ENCODE measurements around the gene PLB1. TPM values are rescaled to one million over a fixed set of nuclear protein-coding genes. Genes with fewer than 3 reads are reported as not detected.

Gene PLB1
- total and polyA plus RNA-seq, 2 experiments from 2014 or later: 0.11 to 0.44 TPM

- no peaks in the 10 kb centered on the region for H3K9me3 ChIP-seq (ENCODE audit: low read depth)
- no peaks in the 10 kb centered on the region for H3K4me1 ChIP-seq (ENCODE audit: insufficient read depth)
- DNase-seq: no peak
- no peak overlapping the region for H3K9ac ChIP-seq
- 80 to 88% methylated on average over 3 of the region's 3 CpGs for WGBS, 2 experiments (ENCODE audit: low coverage in 1 of 2, low lambda C conversion rate in 2 of 2, missing lambda C conversion rate in 2 of 2)
- in situ Hi-C loops (cut with MboI): no loop called here
- no peaks in the 10 kb centered on the region for H3K36me3 ChIP-seq (ENCODE audit: low read depth)
- no peak for TF ChIP-seq EZH2 (IDR thresholded peaks at IDR 0.05; ENCODE audit: insufficient read depth, poor library complexity, severe bottlenecking)
- no peak for TF ChIP-seq EZH2phosphoT487 (IDR thresholded peaks at IDR 0.05; ENCODE audit: insufficient read depth, low read depth)
- H3K27ac ChIP-seq: no peak overlapping the region
- no peak overlapping the region for H2AFZ ChIP-seq
- no peaks in the 10 kb centered on the region for H4K20me1 ChIP-seq (ENCODE audit: insufficient read depth)
- no peak overlapping the region for H3K4me2 ChIP-seq (ENCODE audit: unreplicated experiment)
- no peak overlapping the region for H3K4me3 ChIP-seq
- no peaks in the 10 kb centered on the region for H3F3A ChIP-seq (ENCODE audit: insufficient read depth)
- H3K9me2 ChIP-seq (ENCODE audit: insufficient read depth): no peaks in the 10 kb centered on the region
- no peaks in the 10 kb centered on the region for H3K27me3 ChIP-seq (replicated peaks; ENCODE audit: insufficient read depth)
- H3K79me2 ChIP-seq (ENCODE audit: insufficient read depth): no peaks in the 10 kb centered on the region
These were observed 107.1 kb downstream of the PLB1 start for GRCh38 chr2:28602751-28603639.

GRCh38 chr2:28603821-28604220 lies 108.0 kb downstream of the PLB1 start:
- Histone ChIP-seq H3K4me2 (ENCODE audit: unreplicated experiment) (no peak overlapping the region), H3K9ac (no peak overlapping the region), H3F3A (ENCODE audit: insufficient read depth) (no peaks in the 10 kb centered on the region), H3K9me3 (ENCODE audit: low read depth) (no peaks in the 10 kb centered on the region), H3K9me2 (ENCODE audit: insufficient read depth) (no peaks in the 10 kb centered on the region), H3K79me2 (ENCODE audit: insufficient read depth) (no peaks in the 10 kb centered on the region), H3K27ac (no peak overlapping the region), H3K36me3 (ENCODE audit: low read depth) (no peaks in the 10 kb centered on the region), H4K20me1 (ENCODE audit: insufficient read depth) (no peaks in the 10 kb centered on the region), H2AFZ (no peak overlapping the region), H3K4me3 (no peak overlapping the region), H3K4me1 (ENCODE audit: insufficient read depth) (no peaks in the 10 kb centered on the region), H3K27me3 (replicated peaks; ENCODE audit: insufficient read depth) (no peaks in the 10 kb centered on the region)
- 81 to 91% methylated on average over 10 of the region's 10 CpGs for WGBS, 2 experiments (ENCODE audit: low coverage in 1 of 2, low lambda C conversion rate in 2 of 2, missing lambda C conversion rate in 2 of 2)
- DNase-seq: no peak
- no peak for TF ChIP-seq EZH2 (IDR thresholded peaks at IDR 0.05; ENCODE audit: insufficient read depth, poor library complexity, severe bottlenecking)
- TF ChIP-seq EZH2phosphoT487 (IDR thresholded peaks at IDR 0.05; ENCODE audit: insufficient read depth, low read depth): no peak
- in situ Hi-C loops (cut with MboI): no loop called here

- Histone ChIP-seq H3K27ac (no peak overlapping the region), H3K9me2 (ENCODE audit: insufficient read depth) (no peaks in the 10 kb centered on the region), H4K20me1 (ENCODE audit: insufficient read depth) (no peaks in the 10 kb centered on the region), H3K36me3 (ENCODE audit: low read depth) (no peaks in the 10 kb centered on the region), H3F3A (ENCODE audit: insufficient read depth) (no peaks in the 10 kb centered on the region), H3K27me3 (replicated peaks; ENCODE audit: insufficient read depth) (no peaks in the 10 kb centered on the region), H3K4me1 (ENCODE audit: insufficient read depth) (no peaks in the 10 kb centered on the region), H3K9me3 (ENCODE audit: low read depth) (no peaks in the 10 kb centered on the region), H3K4me3 (no peak overlapping the region), H3K4me2 (ENCODE audit: unreplicated experiment) (no peak overlapping the region), H3K79me2 (ENCODE audit: insufficient read depth) (no peaks in the 10 kb centered on the region), H2AFZ (no peak overlapping the region), H3K9ac (no peak overlapping the region)
- in situ Hi-C loops (cut with MboI): no loop called here
- DNase-seq: no peak
- WGBS, 2 experiments (ENCODE audit: low coverage in 1 of 2, low lambda C conversion rate in 2 of 2, missing lambda C conversion rate in 2 of 2): 86 to 89% methylated on average over 9 of the region's 9 CpGs
- no peak for TF ChIP-seq EZH2phosphoT487 (IDR thresholded peaks at IDR 0.05; ENCODE audit: insufficient read depth, low read depth)
- no peak for TF ChIP-seq EZH2 (IDR thresholded peaks at IDR 0.05; ENCODE audit: insufficient read depth, poor library complexity, severe bottlenecking)
These were observed 108.5 kb downstream of the PLB1 start for GRCh38 chr2:28604284-28604843.

- Histone ChIP-seq H3K9me2 (ENCODE audit: insufficient read depth) (no peaks in the 10 kb centered on the region), H3F3A (ENCODE audit: insufficient read depth) (no peaks in the 10 kb centered on the region), H3K27me3 (replicated peaks; ENCODE audit: insufficient read depth) (no peaks in the 10 kb centered on the region), H4K20me1 (ENCODE audit: insufficient read depth) (no peaks in the 10 kb centered on the region), H3K79me2 (ENCODE audit: insufficient read depth) (no peaks in the 10 kb centered on the region), H3K36me3 (ENCODE audit: low read depth) (no peaks in the 10 kb centered on the region), H3K9ac (no peak overlapping the region), H3K4me3 (no peak overlapping the region), H3K4me2 (ENCODE audit: unreplicated experiment) (no peak overlapping the region), H3K9me3 (ENCODE audit: low read depth) (no peaks in the 10 kb centered on the region), H2AFZ (no peak overlapping the region), H3K4me1 (ENCODE audit: insufficient read depth) (peaks cover 6% of the 10 kb centered on the region), H3K27ac (no peak overlapping the region)
- DNase-seq: no peak
- WGBS, 2 experiments (ENCODE audit: low coverage in 1 of 2, low lambda C conversion rate in 2 of 2, missing lambda C conversion rate in 2 of 2): 70 to 74% methylated on average over 4 to 5 of the region's 5 CpGs
- in situ Hi-C loops (cut with MboI): no loop called here
- TF ChIP-seq EZH2phosphoT487 (IDR thresholded peaks at IDR 0.05; ENCODE audit: insufficient read depth, low read depth): no peak
- TF ChIP-seq EZH2 (IDR thresholded peaks at IDR 0.05; ENCODE audit: insufficient read depth, poor library complexity, severe bottlenecking): no peak
These were observed 111.2 kb downstream of the PLB1 start for GRCh38 chr2:28606986-28607441.
